Large intestine (tissue), 3 donors: Measurements from ENCODE around the gene DLEC1. TPM values are rescaled to one million over a fixed set of nuclear protein-coding genes. Genes with fewer than 3 reads are reported as not detected.

Experiments used
- DNase-seq, 2 donors: peaks; one replicate each; pipeline versions ENCODE4 v3.0.0 to v3.0.0-alpha.2; 2013
- H3K27ac ChIP-seq: one replicate; pipeline ENCODE4 v1.5.1; 2013; ENCODE audit warnings: low read length
- H3K27me3 ChIP-seq: 2 replicates; pipeline ENCODE4 v1.6.1; 2013; ENCODE audit warnings: low read length; ENCODE audit not compliant: control insufficient read depth, insufficient read depth
- H3K36me3 ChIP-seq: 2 replicates; pipeline ENCODE4 v1.6.1; 2013; ENCODE audit warnings: low read length; ENCODE audit not compliant: control insufficient read depth, insufficient read depth
- H3K4me1 ChIP-seq: one replicate; pipeline ENCODE4 v1.6.1; 2013; ENCODE audit warnings: low read length; ENCODE audit not compliant: control insufficient read depth, insufficient read depth
- H3K4me3 ChIP-seq: one replicate; pipeline ENCODE4 v1.5.1; 2013; ENCODE audit warnings: low read length
- H3K9me3 ChIP-seq: one replicate; pipeline ENCODE4 v1.6.1; 2013; ENCODE audit warnings: mild to moderate bottlenecking, low read depth, low read length, moderate library complexity; ENCODE audit not compliant: control insufficient read depth
- WGBS: methylation state at CpG from one replicate; pipeline ENCODE4 v1.1.5; 2013; ENCODE audit warnings: low lambda C conversion rate; ENCODE audit not compliant: insufficient coverage; 5-methylcytosine and 5-hydroxymethylcytosine counted together
- polyA plus RNA-seq: library from polyadenylated mRNA; unstranded; fragments of 120-200 nt; gene quantifications from one replicate; pipeline ENCODE4 v1.2.1, GENCODE V29; 2013

DLEC1 gene
- polyA plus RNA-seq, 1 donor, result 1.2 TPM

- WGBS, result 96% methylated on average over 4 of the region's 4 CpGs
- Histone ChIP-seq H3K9me3 (no peaks in the 10 kb centered on the region), H3K4me1 (peaks cover 3% of the 10 kb centered on the region), H3K36me3 (no peaks in the 10 kb centered on the region), H3K27ac (no peak overlapping the region), H3K4me3 (no peak overlapping the region), H3K27me3 (no peaks in the 10 kb centered on the region)
- no peak for DNase-seq
These were observed 129.4 kb downstream of the DLEC1 start for GRCh38 chr3:38168151-38169026.

- Histone ChIP-seq H3K4me1 (peaks cover 2% of the 10 kb centered on the region), H3K27ac (no peak overlapping the region), H3K9me3 (no peaks in the 10 kb centered on the region), H3K36me3 (no peaks in the 10 kb centered on the region), H3K27me3 (no peaks in the 10 kb centered on the region), H3K4me3 (no peak overlapping the region)
- no CpG with 5 or more reads among the region's 1 CpG for WGBS
- no peak for DNase-seq
These were observed 130.0 kb downstream of the DLEC1 start for GRCh38 chr3:38169027-38169317.

GRCh38 chr3:38170722-38171121 is 131.7 kb downstream of the DLEC1 start:
- H3K4me3 ChIP-seq, result no peak overlapping the region
- no peak overlapping the region for H3K27ac ChIP-seq
- DNase-seq, result no peak
- WGBS, result no CpG with 5 or more reads among the region's 4 CpGs
- H3K9me3 ChIP-seq, result no peaks in the 10 kb centered on the region
- H3K4me1 ChIP-seq, result no peaks in the 10 kb centered on the region
- H3K36me3 ChIP-seq, result no peaks in the 10 kb centered on the region
- H3K27me3 ChIP-seq, result no peaks in the 10 kb centered on the region

- H3K27me3 ChIP-seq, result no peaks in the 10 kb centered on the region
- no peak for DNase-seq
- no peak overlapping the region for H3K27ac ChIP-seq
- no peaks in the 10 kb centered on the region for H3K4me1 ChIP-seq
- no peaks in the 10 kb centered on the region for H3K36me3 ChIP-seq
- WGBS, result no CpG with 5 or more reads among the region's 2 CpGs
- H3K4me3 ChIP-seq, result no peak overlapping the region
- no peaks in the 10 kb centered on the region for H3K9me3 ChIP-seq
These were observed 132.6 kb downstream of the DLEC1 start for GRCh38 chr3:38171622-38172021.

Other genes starting within 250 kb of the DLEC1 start
- gene CTDSPL, start 177.3 kb upstream of the DLEC1 start, polyA plus RNA-seq, result 23.3 TPM
- gene VILL, start 48.4 kb upstream of the DLEC1 start, polyA plus RNA-seq, result 73.7 TPM
- 13.4 TPM for gene PLCD1, start 9.6 kb upstream of the DLEC1 start, polyA plus RNA-seq
- 96.2 TPM for gene ACAA1, start 97.9 kb downstream of the DLEC1 start, polyA plus RNA-seq
- gene MYD88, start 99.5 kb downstream of the DLEC1 start, polyA plus RNA-seq, result 31.0 TPM
- 30.4 TPM for gene OXSR1, start 126.3 kb downstream of the DLEC1 start, polyA plus RNA-seq
- gene SLC22A13, start 226.6 kb downstream of the DLEC1 start, polyA plus RNA-seq, result 0.34 TPM
- 0.13 TPM for gene SLC22A14, start 243.1 kb downstream of the DLEC1 start, polyA plus RNA-seq